SK-N-SH (cell line): Measurements from ENCODE around the gene PLD2.

ENCODE experiments used
- FOXM1 ChIP-seq: IDR thresholded peaks from 2 replicates; pipeline ENCODE4 v1.4.0; 2012; ENCODE audit warnings: low read depth, mild to moderate bottlenecking
- GABPA ChIP-seq: IDR thresholded peaks from 2 replicates; pipeline ENCODE4 v1.4.0; 2012; ENCODE audit warnings: low read depth, mild to moderate bottlenecking
- POLR2AphosphoS5 ChIP-seq: IDR thresholded peaks from 2 replicates; pipeline ENCODE4 v1.6.1; 2012; ENCODE audit warnings: low read depth, low read length
- RFX5 ChIP-seq: IDR thresholded peaks from 2 replicates; pipeline ENCODE4 v1.6.1; 2012; ENCODE audit warnings: mild to moderate bottlenecking, improper control_type of control experiment, low read length
- TF ChIP-seq, protein P1 (sequence below): fragments of 200-600 bp; sonication (generic); IDR thresholded peaks from 2 replicates; pipeline ENCODE4 v1.6.1; 2017; ENCODE audit warnings: antibody characterized with exemption, mild to moderate bottlenecking, moderate library complexity
- TF ChIP-seq, protein P2 (sequence below): IDR thresholded peaks from 2 replicates; pipeline ENCODE4 v1.6.1; 2012; ENCODE audit warnings: mild to moderate bottlenecking, low read depth, low read length, moderate library complexity
- TF ChIP-seq, protein P3 (sequence below): fragments of 150-350 bp; IDR thresholded peaks from 2 replicates; pipeline ENCODE4 v1.6.1; 2017; ENCODE audit warnings: antibody characterized with exemption, low read length, low read depth, borderline replicate concordance

DNA sequence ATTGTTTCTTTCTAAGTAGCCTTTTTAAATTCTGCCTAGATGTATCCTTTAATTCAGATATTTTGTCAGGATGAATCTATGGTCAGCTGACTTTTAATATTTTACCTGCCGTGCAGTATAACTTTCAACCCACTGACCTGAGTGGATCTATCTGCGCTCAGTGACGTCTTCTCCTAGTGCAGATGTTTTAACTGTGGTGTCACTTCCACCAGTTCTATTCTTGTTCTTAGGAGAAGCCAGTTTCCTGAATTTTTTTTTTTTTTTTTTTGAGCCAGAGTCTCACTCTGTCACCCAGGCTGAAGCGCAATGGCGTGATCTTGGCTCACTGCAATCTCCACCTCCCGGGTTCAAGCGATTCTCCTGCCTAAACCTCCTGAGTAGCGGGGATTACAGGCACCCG lies 40.2 kb upstream of the PLD2 start:
- TF ChIP-seq RFX5 (no peak), POLR2AphosphoS5 (no peak), GABPA (no peak), FOXM1 (no peak)
- TF ChIP-seq, protein P1, sequence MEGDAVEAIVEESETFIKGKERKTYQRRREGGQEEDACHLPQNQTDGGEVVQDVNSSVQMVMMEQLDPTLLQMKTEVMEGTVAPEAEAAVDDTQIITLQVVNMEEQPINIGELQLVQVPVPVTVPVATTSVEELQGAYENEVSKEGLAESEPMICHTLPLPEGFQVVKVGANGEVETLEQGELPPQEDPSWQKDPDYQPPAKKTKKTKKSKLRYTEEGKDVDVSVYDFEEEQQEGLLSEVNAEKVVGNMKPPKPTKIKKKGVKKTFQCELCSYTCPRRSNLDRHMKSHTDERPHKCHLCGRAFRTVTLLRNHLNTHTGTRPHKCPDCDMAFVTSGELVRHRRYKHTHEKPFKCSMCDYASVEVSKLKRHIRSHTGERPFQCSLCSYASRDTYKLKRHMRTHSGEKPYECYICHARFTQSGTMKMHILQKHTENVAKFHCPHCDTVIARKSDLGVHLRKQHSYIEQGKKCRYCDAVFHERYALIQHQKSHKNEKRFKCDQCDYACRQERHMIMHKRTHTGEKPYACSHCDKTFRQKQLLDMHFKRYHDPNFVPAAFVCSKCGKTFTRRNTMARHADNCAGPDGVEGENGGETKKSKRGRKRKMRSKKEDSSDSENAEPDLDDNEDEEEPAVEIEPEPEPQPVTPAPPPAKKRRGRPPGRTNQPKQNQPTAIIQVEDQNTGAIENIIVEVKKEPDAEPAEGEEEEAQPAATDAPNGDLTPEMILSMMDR = no peak
- TF ChIP-seq, protein P2, sequence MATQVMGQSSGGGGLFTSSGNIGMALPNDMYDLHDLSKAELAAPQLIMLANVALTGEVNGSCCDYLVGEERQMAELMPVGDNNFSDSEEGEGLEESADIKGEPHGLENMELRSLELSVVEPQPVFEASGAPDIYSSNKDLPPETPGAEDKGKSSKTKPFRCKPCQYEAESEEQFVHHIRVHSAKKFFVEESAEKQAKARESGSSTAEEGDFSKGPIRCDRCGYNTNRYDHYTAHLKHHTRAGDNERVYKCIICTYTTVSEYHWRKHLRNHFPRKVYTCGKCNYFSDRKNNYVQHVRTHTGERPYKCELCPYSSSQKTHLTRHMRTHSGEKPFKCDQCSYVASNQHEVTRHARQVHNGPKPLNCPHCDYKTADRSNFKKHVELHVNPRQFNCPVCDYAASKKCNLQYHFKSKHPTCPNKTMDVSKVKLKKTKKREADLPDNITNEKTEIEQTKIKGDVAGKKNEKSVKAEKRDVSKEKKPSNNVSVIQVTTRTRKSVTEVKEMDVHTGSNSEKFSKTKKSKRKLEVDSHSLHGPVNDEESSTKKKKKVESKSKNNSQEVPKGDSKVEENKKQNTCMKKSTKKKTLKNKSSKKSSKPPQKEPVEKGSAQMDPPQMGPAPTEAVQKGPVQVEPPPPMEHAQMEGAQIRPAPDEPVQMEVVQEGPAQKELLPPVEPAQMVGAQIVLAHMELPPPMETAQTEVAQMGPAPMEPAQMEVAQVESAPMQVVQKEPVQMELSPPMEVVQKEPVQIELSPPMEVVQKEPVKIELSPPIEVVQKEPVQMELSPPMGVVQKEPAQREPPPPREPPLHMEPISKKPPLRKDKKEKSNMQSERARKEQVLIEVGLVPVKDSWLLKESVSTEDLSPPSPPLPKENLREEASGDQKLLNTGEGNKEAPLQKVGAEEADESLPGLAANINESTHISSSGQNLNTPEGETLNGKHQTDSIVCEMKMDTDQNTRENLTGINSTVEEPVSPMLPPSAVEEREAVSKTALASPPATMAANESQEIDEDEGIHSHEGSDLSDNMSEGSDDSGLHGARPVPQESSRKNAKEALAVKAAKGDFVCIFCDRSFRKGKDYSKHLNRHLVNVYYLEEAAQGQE = no peak
- TF ChIP-seq, protein P3, sequence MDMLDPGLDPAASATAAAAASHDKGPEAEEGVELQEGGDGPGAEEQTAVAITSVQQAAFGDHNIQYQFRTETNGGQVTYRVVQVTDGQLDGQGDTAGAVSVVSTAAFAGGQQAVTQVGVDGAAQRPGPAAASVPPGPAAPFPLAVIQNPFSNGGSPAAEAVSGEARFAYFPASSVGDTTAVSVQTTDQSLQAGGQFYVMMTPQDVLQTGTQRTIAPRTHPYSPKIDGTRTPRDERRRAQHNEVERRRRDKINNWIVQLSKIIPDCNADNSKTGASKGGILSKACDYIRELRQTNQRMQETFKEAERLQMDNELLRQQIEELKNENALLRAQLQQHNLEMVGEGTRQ = no peak
